GM12878 (cell line): Measurements from ENCODE around the gene NCOA6. TPM values are rescaled to one million over a fixed set of nuclear protein-coding genes. Genes with fewer than 3 reads are reported as not detected.
A peak's percentile ranks its signal among the peaks of the same experiment; 100 is the strongest.

ENCODE experiments used
- ATAC-seq: fragments of 200-7000 bp; cut with Tn5 transposase; 3 replicates; pipeline ENCODE4 v1.9.1; 2020; ENCODE audit warnings: mild to moderate bottlenecking, moderate library complexity
- BruUV-seq: library from RNA; stranded (reverse); fragments of 400-500 nt; replicated peaks from 2 replicates; lab custom pipeline; 2021; lab: Mats Ljungman, UMichigan
- CTCF ChIA-PET: fragments of 300-600 bp; sonication (Branson Sonifier 250); formaldehyde crosslinking; extraction: SDS; loops from one replicate; lab custom pipeline; 2021; ENCODE audit warnings: inconsistent platforms; lab: Yijun Ruan, JAX
- POLR2A ChIA-PET: fragments of 350-600 bp; formaldehyde crosslinking; extraction: SDS; loops from one replicate; lab custom pipeline; 2021; ENCODE audit warnings: inconsistent platforms; lab: Charles Lee
- RAD21 ChIA-PET: fragments of 300-600 bp; sonication (Branson Sonifier 250); formaldehyde crosslinking; loops from one replicate; lab custom pipeline; 2023; ENCODE audit warnings: antibody characterized with exemption; ENCODE audit not compliant: unreplicated experiment; lab: Charles Lee
- SMC1A ChIA-PET: fragments of 300-600 bp; sonication (Branson Sonifier 250); formaldehyde crosslinking; loops from one replicate; lab custom pipeline; 2023; ENCODE audit not compliant: unreplicated experiment, uncharacterized antibody; lab: Charles Lee
- DNase-seq: peaks from one replicate; pipeline ENCODE4 v3.0.0-alpha.2; 2011; ENCODE audit warnings: low read depth, low spot score
- FAIRE-seq: peaks from 3 replicates; lab custom pipeline; 2011; peaks lifted over from hg19 to GRCh38; lab: Jason Lieb, UNC
- H2AFZ ChIP-seq: 2 replicates; pipeline ENCODE4 v1.6.0; 2011; ENCODE audit warnings: low read depth, low read length, control low read depth; ENCODE audit not compliant: control insufficient read depth
- H3K27ac ChIP-seq: 2 replicates; pipeline ENCODE4 v1.5.1; 2011; ENCODE audit warnings: control low read depth; ENCODE audit not compliant: control insufficient read depth, insufficient read depth
- H3K27me3 ChIP-seq, 2 experiments: replicated peaks in 1 of 2; 2 replicates each; pipeline versions ENCODE4 v1.6.0 to v1.6.1; 2011; ENCODE audit warnings: low read length in 1 of 2; ENCODE audit not compliant: control insufficient read depth in 2 of 2, insufficient read depth in 2 of 2
- H3K36me3 ChIP-seq, 2 experiments: 2 replicates each; pipeline ENCODE4 v1.5.1; 2011; ENCODE audit warnings: low read length in 1 of 2; ENCODE audit not compliant: control insufficient read depth in 2 of 2, insufficient read depth in 2 of 2
- H3K4me1 ChIP-seq: 2 replicates; pipeline ENCODE4 v1.6.1; 2011; ENCODE audit warnings: mild to moderate bottlenecking, low read length, moderate library complexity, mixed read lengths; ENCODE audit not compliant: control insufficient read depth, insufficient read depth
- H3K4me2 ChIP-seq: 2 replicates; pipeline ENCODE4 v1.6.0; 2011; ENCODE audit warnings: control low read depth; ENCODE audit not compliant: control insufficient read depth, insufficient read depth
- H3K4me3 ChIP-seq: fragments of 200-600 bp; sonication (generic); 2 replicates; pipeline ENCODE4 v1.5.1; 2016
- H3K79me2 ChIP-seq: 2 replicates; pipeline ENCODE4 v1.6.0; 2011; ENCODE audit warnings: low read length; ENCODE audit not compliant: control insufficient read depth, insufficient read depth
- H3K9ac ChIP-seq: 2 replicates; pipeline ENCODE4 v1.8.0; 2011; ENCODE audit warnings: low read length, control low read depth, mixed read lengths; ENCODE audit not compliant: control insufficient read depth, insufficient read depth
- H3K9me3 ChIP-seq: replicated peaks from 3 replicates; pipeline ENCODE4 v1.5.1; 2011; ENCODE audit warnings: mild to moderate bottlenecking, low read length; ENCODE audit not compliant: control insufficient read depth, insufficient read depth
- H4K20me1 ChIP-seq: 2 replicates; pipeline ENCODE4 v1.6.0; 2011; ENCODE audit not compliant: control insufficient read depth, insufficient read depth
- CEBPB ChIP-seq, 2 experiments: fragments of 150-350 bp in 1 of 2; IDR thresholded peaks; 2 replicates each; pipeline ENCODE4 v1.6.1; 2012 to 2014; ENCODE audit warnings: low read depth in 2 of 2, low read length in 2 of 2, borderline replicate concordance in 1 of 2, inconsistent platforms in 1 of 2
- CREM ChIP-seq: IDR thresholded peaks from 2 replicates; pipeline ENCODE4 v1.6.1; 2014; ENCODE audit warnings: antibody characterized with exemption, low read depth
- FOXK2 ChIP-seq: fragments of 450-650 bp; IDR thresholded peaks from 2 replicates; pipeline ENCODE4 v1.6.1; 2017; ENCODE audit warnings: mild to moderate bottlenecking, moderate library complexity
- GATAD2B ChIP-seq: fragments of 450-650 bp; conservative IDR thresholded peaks from 2 replicates; pipeline ENCODE4 v1.6.1; 2017; ENCODE audit warnings: low read depth, mild to moderate bottlenecking, moderate library complexity
- HCFC1 ChIP-seq: fragments of 150-350 bp; IDR thresholded peaks from 2 replicates; pipeline ENCODE4 v1.6.1; 2014; ENCODE audit warnings: low read length
- HSF1 ChIP-seq: fragments of 150-350 bp; IDR thresholded peaks from 2 replicates; pipeline ENCODE4 v1.6.1; 2014; ENCODE audit warnings: mild to moderate bottlenecking, low read depth, low read length
- KDM1A ChIP-seq: fragments of 200-600 bp; sonication (generic); IDR thresholded peaks from 2 replicates; pipeline ENCODE4 v1.6.1; 2016; ENCODE audit warnings: borderline replicate concordance
- MYB ChIP-seq: fragments of 150-350 bp; IDR thresholded peaks from 2 replicates; pipeline ENCODE4 v1.6.1; 2014; ENCODE audit warnings: mild to moderate bottlenecking, low read depth, low read length, borderline replicate concordance
- MYC ChIP-seq: IDR thresholded peaks from 2 replicates; pipeline ENCODE4 v1.6.1; 2011; ENCODE audit warnings: mild to moderate bottlenecking, low read length, moderate library complexity, inconsistent platforms; ENCODE audit not compliant: insufficient read depth, insufficient replicate concordance, insufficient read length, severe bottlenecking
- NFYB ChIP-seq: IDR thresholded peaks from 2 replicates; pipeline ENCODE4 v1.6.1; 2011; ENCODE audit warnings: low read depth, mild to moderate bottlenecking, low read length, improper control_type of control experiment, moderate library complexity; ENCODE audit not compliant: insufficient read depth
- POLR2AphosphoS2 ChIP-seq: IDR thresholded peaks from 2 replicates; pipeline ENCODE4 v1.6.1; 2011; ENCODE audit warnings: low read depth, mild to moderate bottlenecking, low read length, improper control_type of control experiment, moderate library complexity
- SREBF2 ChIP-seq: IDR thresholded peaks from 2 replicates; pipeline ENCODE4 v1.6.1; 2012; ENCODE audit warnings: mild to moderate bottlenecking, low read length
- TBL1XR1 ChIP-seq: IDR thresholded peaks from 2 replicates; pipeline ENCODE4 v1.6.1; 2012; ENCODE audit warnings: low read depth, low read length, improper control_type of control experiment
- ZNF274 ChIP-seq: IDR thresholded peaks from one replicate; pipeline ENCODE4 v1.8.0; 2011; ENCODE audit not compliant: insufficient read length, insufficient read depth
- WGBS: methylation state at CpG from one replicate; pipeline ENCODE4 v1.1.6; 2016; ENCODE audit warnings: low lambda C conversion rate; ENCODE audit not compliant: insufficient replicate concordance, insufficient coverage; ENCODE audit errors: missing lambda C conversion rate; 5-methylcytosine and 5-hydroxymethylcytosine counted together
- in situ Hi-C: fragments of 300-500 bp; cut with MboI; formaldehyde crosslinking; loops from 9 replicates; pipeline ENCODE4 v1.14.3; 2018; ENCODE audit warnings: mixed read lengths
- intact Hi-C: fragments of 100-400 bp; cut with micrococcal nuclease; formaldehyde crosslinking; loops from one replicate; pipeline ENCODE4 v1.14.2; 2022; ENCODE audit not compliant: unreplicated experiment
- polyA plus RNA-seq, 11 experiments: library from polyadenylated mRNA; depleted of rRNA in 4 of 11; unstranded in 6 of 11; stranded (reverse) in 5 of 11; fragments of >200 nt; fragmentation: Nextera tagmentation in 4 of 11; fragmentation: Illumina TruSeq in 1 of 11; extraction: Ambion mirVana in 4 of 11; extraction: Trizol in 1 of 11; gene quantifications; 1 replicate in 1 of 11; 2 replicates in 10 of 11; pipeline versions ENCODE4 v1.2.1 to v1.2.3, GENCODE V29; 2011 to 2016; ENCODE audit warnings: inconsistent platforms in 2 of 11, missing spikeins in 2 of 11, low read depth in 1 of 11
- total RNA-seq, 4 experiments: library from RNA; depleted of rRNA in 3 of 4; stranded (reverse); fragments of >200 nt in 3 of 4; fragmentation: Illumina TruSeq in 1 of 4; extraction: Trizol in 1 of 4; gene quantifications; 2 replicates each; pipeline versions ENCODE4 v1.2.1 to v1.2.3, GENCODE V29; 2013 to 2021
- TF ChIP-seq, protein P1 (sequence below): IDR thresholded peaks from 2 replicates; pipeline ENCODE4 v1.6.1; 2011; ENCODE audit warnings: low read depth, low read length, improper control_type of control experiment, borderline replicate concordance
- TF ChIP-seq, protein P2 (sequence below): IDR thresholded peaks from 2 replicates; pipeline ENCODE4 v1.6.1; 2012; ENCODE audit warnings: low read length, inconsistent platforms

Gene NCOA6
- total and polyA plus RNA-seq, 10 of the 15 experiments (the other 5 are each of a cell fraction or from before 2014, with no cell fraction given): 6.1 to 20.6 (median 12.6) TPM

- no peak for TF ChIP-seq CREM
- no peak for TF ChIP-seq NFYB
- no peak for TF ChIP-seq SREBF2
- no peak for TF ChIP-seq KDM1A
- no peak for TF ChIP-seq MYC
- TF ChIP-seq POLR2AphosphoS2: no peak
- no peak for TF ChIP-seq TBL1XR1
Measured at GRCh38 chr20:34874094-34874654, 48.7 kb upstream of the NCOA6 start (continued).

DNA sequence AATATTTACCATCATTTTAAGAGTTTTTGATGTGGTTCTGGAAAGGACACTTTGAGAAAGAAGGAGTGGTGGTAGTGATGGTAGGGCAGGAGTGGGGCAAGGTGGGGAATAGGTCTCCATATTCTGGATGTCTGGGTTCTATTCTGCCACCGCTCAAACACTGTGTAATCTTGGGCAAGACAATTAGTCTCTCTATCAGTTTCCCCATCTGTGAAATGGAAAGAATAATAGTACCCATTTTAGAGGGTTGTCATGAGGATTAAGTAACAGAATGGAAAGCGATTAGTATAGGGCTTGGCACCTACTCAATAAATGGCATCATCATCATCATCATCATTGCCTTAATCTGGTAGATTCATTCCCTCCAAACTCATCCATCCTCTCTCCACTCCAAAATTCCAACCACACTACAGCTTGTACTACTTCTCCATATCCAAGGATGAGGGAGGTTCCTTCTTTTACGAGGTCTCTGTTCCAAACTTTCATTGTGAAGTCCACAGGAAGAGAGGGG is 48.2 kb upstream of the NCOA6 start:
- BruUV-seq: no TSS peak
- no peak for FAIRE-seq
- in situ Hi-C loops: loop anchor here (5.0 kb wide), 1 partner anchor 84 kb away; the partner anchor contains the start of genes GSS and MYH7B
- intact Hi-C loops: loop anchor here (1.0 to 10.0 kb wide), 3 partner anchors 87 to 335 kb away; partner anchors contain the start of gene TRPC4AP
- Histone ChIP-seq H3K4me3 (no peak overlapping the region), H3K9me3 (no peaks in the 10 kb centered on the region), H4K20me1 (no peaks in the 10 kb centered on the region), H3K4me1 (peaks cover 17% of the 10 kb centered on the region), H3K36me3 (no peaks in the 10 kb centered on the region), H3K9ac (no peak overlapping the region), H3K27ac (no peak overlapping the region), H2AFZ (peak overlapping the region; percentile 94), H3K27me3 (no peaks in the 10 kb centered on the region; a peak in 1 of 4 replicates), H3K4me2 (peak overlapping the region; percentile 88), H3K79me2 (no peaks in the 10 kb centered on the region)
- TF ChIP-seq MYB (no peak), FOXK2 (no peak), CEBPB (IDR thresholded peaks at IDR 0.05; ENCODE audit: borderline replicate concordance in 1 of 2, low read depth in 2 of 2, low read length in 2 of 2) (no peak), ZNF274 (no peak), HCFC1 (no peak), HSF1 (no peak), GATAD2B (no peak)
- TF ChIP-seq, protein P1, sequence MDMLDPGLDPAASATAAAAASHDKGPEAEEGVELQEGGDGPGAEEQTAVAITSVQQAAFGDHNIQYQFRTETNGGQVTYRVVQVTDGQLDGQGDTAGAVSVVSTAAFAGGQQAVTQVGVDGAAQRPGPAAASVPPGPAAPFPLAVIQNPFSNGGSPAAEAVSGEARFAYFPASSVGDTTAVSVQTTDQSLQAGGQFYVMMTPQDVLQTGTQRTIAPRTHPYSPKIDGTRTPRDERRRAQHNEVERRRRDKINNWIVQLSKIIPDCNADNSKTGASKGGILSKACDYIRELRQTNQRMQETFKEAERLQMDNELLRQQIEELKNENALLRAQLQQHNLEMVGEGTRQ: no peak
- TF ChIP-seq, protein P2, sequence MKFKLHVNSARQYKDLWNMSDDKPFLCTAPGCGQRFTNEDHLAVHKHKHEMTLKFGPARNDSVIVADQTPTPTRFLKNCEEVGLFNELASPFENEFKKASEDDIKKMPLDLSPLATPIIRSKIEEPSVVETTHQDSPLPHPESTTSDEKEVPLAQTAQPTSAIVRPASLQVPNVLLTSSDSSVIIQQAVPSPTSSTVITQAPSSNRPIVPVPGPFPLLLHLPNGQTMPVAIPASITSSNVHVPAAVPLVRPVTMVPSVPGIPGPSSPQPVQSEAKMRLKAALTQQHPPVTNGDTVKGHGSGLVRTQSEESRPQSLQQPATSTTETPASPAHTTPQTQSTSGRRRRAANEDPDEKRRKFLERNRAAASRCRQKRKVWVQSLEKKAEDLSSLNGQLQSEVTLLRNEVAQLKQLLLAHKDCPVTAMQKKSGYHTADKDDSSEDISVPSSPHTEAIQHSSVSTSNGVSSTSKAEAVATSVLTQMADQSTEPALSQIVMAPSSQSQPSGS: no peak
- DNase-seq: no peak
- ChIA-PET CTCF (interaction anchor here (0.6 to 7.5 kb wide), 29 partner anchors 10 to 396 kb away, joined by 3 to 99 read pairs (median 4); partner anchors contain the start of genes EDEM2, GSS, MYH7B and TRPC4AP), POLR2A (no interaction called here), RAD21 (interaction anchor here (0.5 to 7.1 kb wide), 7 partner anchors 49 to 566 kb away, joined by 3 to 71 read pairs (median 4); partner anchors contain the start of genes GSS and MYH7B), SMC1A (interaction anchor here (0.9 to 3.3 kb wide), 10 partner anchors 77 to 340 kb away, joined by 3 to 14 read pairs (median 4); partner anchors contain the start of genes GSS and MYH7B)
- 30% methylated on average over 3 of the region's 3 CpGs for WGBS
- ATAC-seq: no peak
